ENCODE data around the gene DLGAP4. TPM values are rescaled to one million over a fixed set of nuclear protein-coding genes. Genes with fewer than 3 reads are reported as not detected.
A peak's percentile ranks its signal among the peaks of the same experiment; 100 is the strongest.

DLGAP4 gene
- total RNA-seq, 1 experiment from 2014 or later, result 59.9 TPM

DNA sequence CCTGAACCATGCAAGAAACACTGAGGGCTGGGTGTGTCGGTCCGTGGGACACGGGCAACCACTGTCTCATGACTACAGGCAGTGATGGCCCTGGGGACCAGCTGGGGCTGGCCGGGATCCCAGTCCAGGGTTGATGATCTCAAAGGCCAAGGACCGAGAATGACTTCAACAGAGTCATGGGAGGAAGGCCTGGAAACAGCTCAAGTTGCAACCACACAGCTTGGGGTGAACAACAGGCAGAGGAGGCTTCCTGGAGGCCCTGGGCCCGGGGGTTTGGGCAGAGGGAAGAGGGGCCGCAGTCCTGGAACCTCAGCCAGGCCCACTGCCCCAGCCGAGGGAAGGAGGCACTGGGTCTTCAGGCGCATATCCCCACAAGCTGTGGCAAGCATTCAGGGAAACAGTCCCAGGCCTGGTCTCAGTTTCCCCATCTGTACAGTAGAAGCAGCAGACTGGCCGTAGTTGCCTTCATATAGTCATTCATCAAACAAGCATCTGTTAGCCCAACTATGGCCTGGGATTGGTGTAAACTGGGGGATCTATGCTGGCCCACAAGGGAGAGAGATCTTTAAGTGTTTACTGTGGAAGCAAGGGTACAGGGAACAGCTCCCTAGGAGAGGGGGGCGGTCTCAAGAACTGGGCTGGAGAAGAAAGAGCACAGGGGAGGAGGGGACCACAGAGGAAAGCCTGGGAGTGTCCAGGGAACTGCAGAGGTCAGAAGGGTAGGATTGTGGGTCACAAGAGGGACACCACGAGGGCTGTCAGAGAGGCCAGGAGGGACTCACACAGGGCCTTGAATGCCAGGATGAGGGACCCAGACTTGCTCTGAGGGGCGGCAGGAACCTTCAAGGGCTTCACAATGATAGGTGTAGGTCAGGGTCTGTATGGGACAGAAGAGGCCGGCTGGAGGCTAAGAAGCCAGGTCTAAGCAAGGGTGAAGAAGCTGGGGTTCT is 237.3 kb downstream of the DLGAP4 start:
- TF ChIP-seq CTCF (conservative IDR thresholded peaks at IDR 0.05; ENCODE audit: low read depth, low read length) (no peak), EZH2 (IDR thresholded peaks at IDR 0.05; ENCODE audit: borderline replicate concordance, low read depth, low read length, poor library complexity, severe bottlenecking) (no peak)
- H3K27ac ChIP-seq (ENCODE audit: low read depth, low read length, poor library complexity, severe bottlenecking), result no peak overlapping the region
- H3K4me3 ChIP-seq (ENCODE audit: low read depth, low read length, poor library complexity, severe bottlenecking), result no peak overlapping the region

DNA sequence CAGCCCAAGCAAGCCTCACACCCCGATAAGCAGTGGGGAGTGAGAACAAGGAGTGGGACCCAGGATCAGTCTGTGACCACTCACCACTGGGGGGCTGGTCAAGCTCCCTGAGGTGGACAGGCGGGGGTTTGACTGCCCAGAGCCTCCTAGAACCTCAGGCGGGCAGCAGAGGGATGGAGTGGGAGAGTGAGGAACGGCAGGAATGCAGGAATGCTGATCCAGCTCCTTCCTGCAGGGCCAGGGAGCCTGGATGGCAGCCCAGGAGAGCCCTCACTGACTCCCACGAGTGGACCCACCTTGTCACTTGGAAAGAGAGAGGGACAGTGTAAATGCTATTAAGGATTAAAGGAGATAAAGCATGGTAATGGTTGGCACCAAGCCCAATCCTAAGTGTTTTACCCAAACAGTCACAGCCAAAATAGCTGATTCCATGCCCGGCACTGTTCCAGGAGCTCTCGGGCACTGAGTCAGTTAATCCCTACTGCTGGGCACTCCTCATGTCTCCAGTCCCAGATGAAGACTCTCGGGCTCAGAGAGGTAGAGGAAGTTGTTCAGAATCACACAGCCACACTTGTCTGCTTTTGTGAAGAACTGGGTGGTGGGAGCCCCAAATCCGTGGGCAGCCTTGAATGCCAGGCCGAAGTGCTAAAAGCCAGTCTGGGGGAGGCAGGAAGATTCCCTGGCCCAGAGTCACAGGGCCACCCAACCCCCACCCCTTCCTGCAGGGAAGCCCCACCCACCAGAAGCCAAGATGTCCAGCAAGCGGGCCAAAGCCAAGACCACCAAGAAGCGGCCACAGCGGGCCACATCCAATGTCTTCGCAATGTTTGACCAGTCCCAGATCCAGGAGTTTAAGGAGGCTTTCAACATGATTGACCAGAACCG is 238.2 kb downstream of the DLGAP4 start:
- Histone ChIP-seq H3K27ac (ENCODE audit: low read depth, low read length, poor library complexity, severe bottlenecking) (no peak overlapping the region), H3K4me3 (ENCODE audit: low read depth, low read length, poor library complexity, severe bottlenecking) (no peak overlapping the region), H3K27me3 (replicated peaks; ENCODE audit: insufficient read depth, low read depth, low read length, poor library complexity) (no peaks in the 10 kb centered on the region), H3K4me1 (ENCODE audit: insufficient read depth, low read length, poor library complexity, severe bottlenecking) (peaks cover 11% of the 10 kb centered on the region), H3K9me3 (ENCODE audit: low read depth, low read length, poor library complexity, severe bottlenecking) (no peaks in the 10 kb centered on the region), H3K36me3 (ENCODE audit: insufficient read depth, low read length, poor library complexity, severe bottlenecking) (no peaks in the 10 kb centered on the region)
- POLR2A ChIA-PET (ENCODE audit: low non-redundant PET), result no interaction called here
- no TSS peak for BruUV-seq (replicated peaks)
- peak; percentile 87 for DNase-seq (ENCODE audit: low spot score)
- CTCF ChIA-PET, result no interaction called here
- intact Hi-C loops (cut with micrococcal nuclease; ENCODE audit: unreplicated experiment), result no loop called here
- TF ChIP-seq EZH2 (IDR thresholded peaks at IDR 0.05; ENCODE audit: borderline replicate concordance, low read depth, low read length, poor library complexity, severe bottlenecking), result no peak
- TF ChIP-seq CTCF (conservative IDR thresholded peaks at IDR 0.05; ENCODE audit: low read depth, low read length), result no peak

More for the DNA sequence above, 237.3 kb downstream of the DLGAP4 start:
- H3K36me3 ChIP-seq (ENCODE audit: insufficient read depth, low read length, poor library complexity, severe bottlenecking), result no peaks in the 10 kb centered on the region
- CTCF ChIA-PET, result no interaction called here
- DNase-seq (ENCODE audit: low spot score), result no peak
- intact Hi-C loops (cut with micrococcal nuclease; ENCODE audit: unreplicated experiment), result no loop called here
- POLR2A ChIA-PET (ENCODE audit: low non-redundant PET), result no interaction called here
- H3K27me3 ChIP-seq (replicated peaks; ENCODE audit: insufficient read depth, low read depth, low read length, poor library complexity), result no peaks in the 10 kb centered on the region
- BruUV-seq (replicated peaks), result no TSS peak
- peaks cover 13% of the 10 kb centered on the region for H3K4me1 ChIP-seq (ENCODE audit: insufficient read depth, low read length, poor library complexity, severe bottlenecking)
- no peaks in the 10 kb centered on the region for H3K9me3 ChIP-seq (ENCODE audit: low read depth, low read length, poor library complexity, severe bottlenecking)

GRCh38 chr20:36546111-36546736 is 240.1 kb downstream of the DLGAP4 start:
- Histone ChIP-seq H3K36me3 (ENCODE audit: insufficient read depth, low read length, poor library complexity, severe bottlenecking) (no peaks in the 10 kb centered on the region), H3K9me3 (ENCODE audit: low read depth, low read length, poor library complexity, severe bottlenecking) (no peaks in the 10 kb centered on the region), H3K4me3 (ENCODE audit: low read depth, low read length, poor library complexity, severe bottlenecking) (no peak overlapping the region), H3K4me1 (ENCODE audit: insufficient read depth, low read length, poor library complexity, severe bottlenecking) (peaks cover 5% of the 10 kb centered on the region), H3K27ac (ENCODE audit: low read depth, low read length, poor library complexity, severe bottlenecking) (no peak overlapping the region), H3K27me3 (replicated peaks; ENCODE audit: insufficient read depth, low read depth, low read length, poor library complexity) (no peaks in the 10 kb centered on the region)
- intact Hi-C loops (cut with micrococcal nuclease; ENCODE audit: unreplicated experiment), result no loop called here
- no peak for DNase-seq (ENCODE audit: low spot score)
- TF ChIP-seq EZH2 (IDR thresholded peaks at IDR 0.05; ENCODE audit: borderline replicate concordance, low read depth, low read length, poor library complexity, severe bottlenecking), result no peak
- TF ChIP-seq CTCF (conservative IDR thresholded peaks at IDR 0.05; ENCODE audit: low read depth, low read length), result no peak
- BruUV-seq (replicated peaks), result no TSS peak
- POLR2A ChIA-PET (ENCODE audit: low non-redundant PET), result no interaction called here
- CTCF ChIA-PET, result interaction anchor here (0.7 kb wide), 1 partner anchor 648 kb away, joined by 3 read pairs; no protein-coding TSS in a partner anchor

Measured in A673 (cell line).